IgD-negative memory B cell (primary cell): ENCODE measurements around the gene ARAP2. TPM values are rescaled to one million over a fixed set of nuclear protein-coding genes. Genes with fewer than 3 reads are reported as not detected.

Source experiments
- polyA plus RNA-seq: library from polyadenylated mRNA; unstranded; fragments of 300-500 nt; fragmentation: Illumina TruSeq; gene quantifications from one replicate; pipeline ENCODE4 v1.2.3, GENCODE V29; 2021

Gene ARAP2
- polyA plus RNA-seq, 1 donor from 2014 or later, result 20.8 TPM

Other genes with a start within 250 kb of the ARAP2 start
- gene DTHD1, start 37.1 kb upstream of the ARAP2 start, polyA plus RNA-seq, result not detected